HG03025 (cell line): Measurements from ENCODE around the gene SYT5.
"Not testable (repeated sequence)": the region's sequence is repeated elsewhere in the genome, so short reads cannot be mapped to it uniquely, and the experiment has no call there.

Source experiments
- ATAC-seq: cut with Tn5 transposase; IDR thresholded peaks from one replicate; pipeline ENCODE4 v1.9.1; 2021; ENCODE audit warnings: mild to moderate bottlenecking, moderate library complexity; ENCODE audit not compliant: unreplicated experiment, low FRiP score

Gene SYT5

GRCh38 chr19:55172741-55173140 is 7.3 kb downstream of the SYT5 start:
- no peak for ATAC-seq

DNA sequence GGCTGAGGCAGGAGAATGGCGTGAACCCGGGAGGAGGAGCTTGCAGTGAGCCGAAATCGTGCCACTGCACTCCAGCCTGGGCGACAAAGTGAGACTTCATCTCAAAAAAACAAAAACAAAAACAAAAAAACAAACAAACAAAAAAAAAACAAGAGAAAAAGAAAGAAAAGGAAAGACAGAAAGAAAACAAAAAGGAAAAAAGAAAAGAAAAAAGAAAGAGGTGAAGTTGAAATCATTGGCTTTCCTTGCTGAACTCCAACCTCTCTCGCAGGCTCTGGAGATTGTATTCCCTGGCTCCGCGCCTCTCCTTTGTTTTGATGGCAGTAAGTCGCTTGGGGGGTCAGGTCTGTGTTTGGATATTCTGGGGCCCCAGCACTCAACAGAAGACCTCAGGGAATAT is 7.8 kb downstream of the SYT5 start:
- not testable (repeated sequence) for ATAC-seq

DNA sequence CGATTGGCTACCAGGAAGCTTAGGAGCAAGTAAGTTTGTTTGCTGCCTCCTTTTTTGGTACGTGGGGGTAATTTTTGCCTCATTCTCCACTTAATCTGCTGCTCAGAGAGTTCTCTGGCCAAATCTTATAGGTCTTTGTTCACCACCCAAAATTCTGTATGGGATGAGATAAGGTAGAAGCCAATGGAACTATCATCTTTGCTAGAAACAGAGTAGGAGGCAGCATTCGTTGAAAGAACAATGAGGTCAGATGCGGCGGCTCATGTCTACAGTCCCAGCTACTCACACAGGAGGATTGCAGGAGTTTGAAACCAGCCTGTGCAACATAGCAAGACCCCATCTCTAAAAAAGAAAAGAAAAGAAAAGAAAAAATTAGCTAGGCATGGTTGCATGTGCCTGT is 8.6 kb downstream of the SYT5 start:
- no peak for ATAC-seq

GRCh38 chr19:55169136-55169535 is 11.0 kb downstream of the SYT5 start:
- no peak for ATAC-seq

DNA sequence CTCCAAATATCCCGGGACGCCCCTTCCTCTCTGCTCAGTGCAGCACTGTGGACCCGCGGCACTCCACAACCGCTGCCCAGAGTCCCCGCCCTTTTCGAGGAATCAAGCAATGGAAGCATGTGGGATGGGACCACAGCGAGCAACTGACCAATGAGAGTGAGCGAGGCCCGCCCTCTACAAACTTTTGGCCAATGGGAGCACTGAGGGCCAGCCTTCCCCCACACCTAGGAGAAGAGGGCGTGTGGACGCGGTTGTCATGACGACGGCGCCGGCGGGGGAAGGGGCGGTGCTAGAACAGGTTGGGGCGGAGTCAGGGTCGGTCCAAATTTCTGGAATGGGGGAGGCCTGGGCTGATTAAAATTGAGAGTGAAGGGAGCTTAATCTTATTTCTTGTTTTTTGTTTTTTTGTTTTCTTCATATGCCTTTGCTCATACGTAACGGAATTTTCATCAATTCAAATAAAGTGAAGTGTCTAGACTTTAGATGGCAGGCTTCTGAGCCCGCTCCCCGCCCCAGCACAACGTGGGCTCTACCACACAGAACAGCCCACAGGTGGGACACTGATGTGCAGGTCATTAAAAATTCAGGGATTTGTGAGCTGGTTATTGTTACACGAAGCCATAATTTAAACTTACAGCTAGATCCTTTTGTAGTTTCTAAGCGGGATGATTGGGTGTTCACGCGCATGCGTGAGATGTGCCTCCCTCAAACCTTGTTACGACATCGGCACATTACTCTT is 13.4 kb downstream of the SYT5 start, which contains the start of gene DNAAF3:
DNAAF3 (minus strand) TSS at position 84 of the 739 bp plus-strand sequence. CDS start 200 bp downstream, outside the sequence.
- no peak for ATAC-seq

- no peak for ATAC-seq
Observed at GRCh38 chr19:55165952-55166529, 14.0 kb downstream of the SYT5 start.

GRCh38 chr19:55161571-55162322 is 18.3 kb downstream of the SYT5 start:
- no peak for ATAC-seq

DNA sequence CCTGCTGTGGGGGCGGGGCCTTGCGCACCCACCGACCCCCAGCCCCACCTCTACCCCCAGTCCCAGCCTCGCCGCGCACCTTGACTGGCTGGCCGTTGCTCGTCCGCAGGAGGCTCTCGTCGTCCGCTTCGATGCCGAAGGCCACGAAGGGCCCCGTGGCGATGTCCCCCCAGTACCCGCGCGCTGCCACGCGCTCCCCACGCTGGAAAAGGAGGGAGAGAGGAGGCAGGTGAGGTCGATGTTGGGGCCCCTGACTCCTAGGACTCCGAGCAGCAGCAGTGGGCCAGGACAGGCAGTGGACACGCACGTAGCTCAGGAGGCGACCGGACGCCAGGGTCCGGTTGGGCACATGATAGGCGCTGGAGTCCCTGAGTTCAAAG is 19.1 kb downstream of the SYT5 start:
- ATAC-seq = no peak

DNA sequence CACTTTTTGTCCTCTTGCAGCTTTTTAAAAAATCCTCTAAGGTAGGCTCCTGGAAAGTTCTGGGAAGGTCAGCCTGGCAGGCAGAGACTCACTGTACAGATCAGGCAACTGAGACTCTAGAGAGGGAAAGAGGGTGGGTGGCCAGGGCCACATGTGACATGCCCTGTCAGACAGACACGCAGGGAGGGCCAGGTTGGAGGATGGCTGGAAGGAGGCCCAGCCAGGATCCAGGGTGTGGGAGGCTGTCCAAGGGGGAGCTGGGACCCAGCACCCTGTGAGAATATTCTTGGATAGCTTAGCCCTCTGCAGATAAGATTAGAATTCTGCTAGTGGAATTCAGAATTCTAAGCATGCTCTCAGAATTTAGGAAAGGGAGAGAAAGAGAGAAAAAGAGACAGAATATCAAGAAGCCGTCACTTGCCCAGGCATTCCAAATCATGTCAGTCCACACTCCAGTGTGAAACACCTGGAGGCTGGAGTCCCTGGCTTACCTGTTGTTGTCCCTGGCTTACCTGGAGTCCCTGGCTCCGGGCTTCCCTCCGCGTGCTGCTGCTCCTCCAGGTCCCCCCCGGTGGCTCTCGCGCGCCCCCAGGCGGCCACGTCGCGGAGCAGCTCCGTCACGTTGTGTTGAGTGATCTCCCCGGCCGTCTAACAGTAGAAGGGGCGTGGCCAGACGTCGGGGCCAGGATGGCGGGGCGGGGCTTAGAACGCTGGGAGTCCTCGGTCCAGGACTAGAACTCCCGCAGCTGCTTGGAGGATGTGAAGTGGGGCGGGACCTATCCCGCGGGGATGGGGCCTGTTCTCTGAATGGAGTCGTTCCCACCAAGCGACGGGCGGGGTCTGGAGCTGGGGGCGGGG is 19.7 kb downstream of the SYT5 start:
- no peak for ATAC-seq

DNA sequence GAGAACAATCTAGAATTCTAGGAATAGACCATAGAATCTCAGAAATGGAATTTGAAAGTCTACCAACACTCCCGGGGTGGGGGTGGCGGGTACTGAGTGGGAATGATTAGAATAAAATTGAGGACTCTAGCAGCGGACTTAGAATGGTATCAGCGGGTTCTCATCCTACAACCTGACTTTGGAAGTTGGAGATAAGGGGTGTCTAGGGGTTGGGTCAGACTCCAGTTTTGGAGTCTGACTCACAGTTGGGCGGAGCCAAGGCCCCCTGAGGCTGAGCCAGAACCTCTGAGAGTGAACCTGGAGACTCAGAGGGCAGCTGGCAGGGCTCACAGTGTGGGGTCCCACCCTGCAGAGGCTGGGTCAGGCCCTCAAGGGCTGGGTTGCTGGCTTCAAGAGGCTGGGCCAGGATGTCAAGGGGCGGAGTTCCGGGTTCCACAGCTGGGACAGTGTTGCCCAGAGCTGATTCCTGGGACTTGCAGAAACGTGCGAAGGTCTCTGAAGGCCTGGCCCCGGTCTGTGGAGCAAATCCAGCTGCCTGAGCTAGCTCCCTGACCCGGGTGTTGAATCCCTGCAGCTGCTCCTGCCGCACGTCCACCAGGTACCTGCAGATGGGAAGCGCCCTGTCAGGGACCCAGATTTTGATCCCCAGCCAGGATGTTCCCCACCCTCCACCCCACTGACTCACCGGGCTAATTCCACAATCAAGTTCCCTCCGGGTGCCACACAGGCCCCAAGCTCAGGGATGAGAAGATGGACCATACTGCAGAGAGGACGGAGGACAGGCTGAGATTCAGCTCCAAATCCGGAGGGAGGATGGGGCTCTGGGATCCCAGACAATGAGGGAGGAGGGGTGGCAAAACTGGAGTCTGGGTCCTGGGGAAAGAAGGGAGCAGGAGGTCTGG is 21.0 kb downstream of the SYT5 start:
- ATAC-seq = no peak

DNA sequence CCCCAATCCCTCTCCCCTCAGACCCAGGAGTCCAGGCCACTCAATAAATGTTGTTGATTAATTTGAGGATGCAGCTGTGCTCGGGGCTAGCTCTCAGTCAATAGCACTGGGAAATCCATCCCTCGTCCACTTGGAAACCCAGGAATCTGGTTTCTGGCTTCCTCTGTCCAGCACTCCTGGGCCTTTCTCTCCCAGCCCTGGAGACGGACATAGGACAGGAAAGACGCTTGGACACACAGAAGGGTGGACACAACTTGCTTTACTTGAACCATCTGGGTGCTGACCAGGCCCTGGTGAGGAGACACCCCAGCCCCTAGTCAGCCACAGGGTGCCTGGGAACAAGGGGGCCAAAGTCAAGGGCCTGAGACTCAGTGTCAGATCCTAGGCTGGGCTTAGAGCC is 21.7 kb downstream of the SYT5 start:
- ATAC-seq = no peak

GRCh38 chr19:55157064-55157908 is 22.8 kb downstream of the SYT5 start, which contains the start of gene TNNI3:
Gene TNNI3, minus strand, starts transcription at chr19:55157732. Its CDS starts 143 bp downstream, at chr19:55157589.
- ATAC-seq = no peak

DNA sequence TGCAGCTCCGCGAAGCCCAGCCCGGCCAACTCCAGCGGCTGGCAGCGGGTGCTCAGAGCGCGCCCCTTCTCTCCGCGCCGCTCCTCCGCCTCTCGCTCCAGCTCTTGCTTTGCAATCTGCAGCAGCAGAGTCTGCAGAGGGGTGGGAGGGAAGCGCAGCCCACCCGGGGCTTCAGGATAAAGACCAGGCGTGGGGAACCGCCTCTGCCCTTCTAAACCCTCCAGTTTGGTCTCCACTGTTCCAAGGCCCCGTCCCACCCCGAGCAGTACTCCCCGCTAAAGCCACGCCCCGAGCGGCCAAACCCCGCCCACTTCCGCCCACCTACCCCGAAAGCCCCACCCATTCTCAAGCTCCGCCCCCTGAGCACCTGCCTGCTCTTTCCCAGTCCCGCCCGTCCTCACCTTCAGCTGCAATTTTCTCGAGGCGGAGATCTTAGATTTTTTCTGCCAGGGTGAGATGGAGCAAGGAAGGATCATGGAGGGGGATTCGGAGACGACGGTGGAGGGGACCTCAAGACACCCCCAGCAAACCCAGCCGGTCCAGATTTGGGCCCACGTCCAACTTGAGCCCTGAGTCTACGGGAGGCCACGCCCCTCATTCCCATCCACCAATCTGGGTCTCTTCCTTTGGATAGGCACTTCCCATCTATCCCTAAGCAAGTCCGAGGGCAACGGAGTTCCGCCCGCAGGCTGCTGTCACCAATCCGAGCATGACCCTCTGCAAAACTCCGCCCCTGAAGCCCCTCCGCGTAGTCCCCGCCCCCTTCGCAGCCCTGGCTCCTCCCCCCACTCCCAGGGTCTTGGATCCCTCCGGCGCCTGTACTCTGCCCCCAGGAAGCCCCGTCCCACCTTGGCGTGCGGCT is 23.7 kb downstream of the SYT5 start:
- ATAC-seq = no peak

- ATAC-seq = not testable (repeated sequence)
Observed at GRCh38 chr19:55155784-55156183, 24.3 kb downstream of the SYT5 start.

DNA sequence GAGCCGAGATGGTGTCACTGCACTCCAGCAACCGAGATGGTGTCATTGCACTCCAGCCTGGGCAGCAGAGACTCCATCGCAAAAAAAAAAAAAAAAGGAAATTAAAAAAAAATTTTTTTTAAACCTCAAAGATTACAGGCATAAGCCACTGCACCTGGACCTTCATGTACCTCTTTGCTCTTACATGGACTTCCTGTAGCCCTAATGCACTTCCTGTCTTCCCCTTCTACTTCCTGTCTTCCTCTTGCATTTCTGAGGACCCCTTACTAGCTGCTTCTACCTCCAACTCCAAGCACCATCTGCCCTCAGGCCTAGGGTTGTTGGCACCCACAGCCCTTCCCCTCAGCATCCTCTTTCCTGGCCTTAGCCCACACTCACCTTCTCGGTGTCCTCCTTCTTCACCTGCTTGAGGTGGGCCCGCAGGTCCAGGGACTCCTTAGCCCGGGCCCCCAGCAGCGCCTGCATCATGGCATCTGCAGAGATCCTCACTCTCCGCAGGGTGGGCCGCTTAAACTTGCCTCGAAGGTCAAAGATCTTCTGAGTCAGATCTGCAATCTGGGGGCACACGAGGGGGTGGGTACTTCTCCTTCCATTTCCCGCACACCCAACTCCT is 26.3 kb downstream of the SYT5 start:
- ATAC-seq = no peak

- no peak for ATAC-seq
Observed at GRCh38 chr19:55152017-55152416, 28.1 kb downstream of the SYT5 start.
